ENCODE measurements around the gene TMSB4X.
"Not testable (repeated sequence)": the region's sequence is repeated elsewhere in the genome, so short reads cannot be mapped to it uniquely, and the experiment has no call there.

The TMSB4X gene

DNA sequence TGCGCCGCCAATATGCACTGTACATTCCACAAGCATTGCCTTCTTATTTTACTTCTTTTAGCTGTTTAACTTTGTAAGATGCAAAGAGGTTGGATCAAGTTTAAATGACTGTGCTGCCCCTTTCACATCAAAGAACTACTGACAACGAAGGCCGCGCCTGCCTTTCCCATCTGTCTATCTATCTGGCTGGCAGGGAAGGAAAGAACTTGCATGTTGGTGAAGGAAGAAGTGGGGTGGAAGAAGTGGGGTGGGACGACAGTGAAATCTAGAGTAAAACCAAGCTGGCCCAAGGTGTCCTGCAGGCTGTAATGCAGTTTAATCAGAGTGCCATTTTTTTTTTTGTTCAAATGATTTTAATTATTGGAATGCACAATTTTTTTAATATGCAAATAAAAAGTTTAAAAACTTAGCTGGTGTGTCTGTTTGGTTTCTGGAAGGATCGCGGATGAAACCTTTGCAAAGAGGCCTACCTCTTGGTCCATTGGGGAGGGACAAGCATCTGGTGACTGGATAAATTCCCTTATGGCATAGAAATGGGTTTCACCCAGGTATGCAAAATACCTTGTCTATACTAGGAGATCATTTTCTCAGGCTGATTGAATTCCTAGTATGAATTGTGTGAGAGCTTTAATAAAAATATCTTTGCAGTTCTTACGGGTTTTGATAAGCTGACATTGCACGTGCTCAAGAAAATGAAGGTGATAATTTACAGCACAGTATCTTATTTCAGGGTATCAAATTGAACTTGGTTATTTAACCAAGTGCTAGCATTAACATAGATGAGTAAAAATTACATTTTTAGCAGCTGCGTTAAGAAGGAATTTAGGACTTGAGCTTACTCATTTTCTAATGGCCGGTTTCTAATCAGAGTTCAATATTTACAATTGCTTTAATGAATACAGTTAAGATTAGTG lies 2.2 kb downstream of the TMSB4X start:
- not testable (repeated sequence) for DNase-seq

DNA sequence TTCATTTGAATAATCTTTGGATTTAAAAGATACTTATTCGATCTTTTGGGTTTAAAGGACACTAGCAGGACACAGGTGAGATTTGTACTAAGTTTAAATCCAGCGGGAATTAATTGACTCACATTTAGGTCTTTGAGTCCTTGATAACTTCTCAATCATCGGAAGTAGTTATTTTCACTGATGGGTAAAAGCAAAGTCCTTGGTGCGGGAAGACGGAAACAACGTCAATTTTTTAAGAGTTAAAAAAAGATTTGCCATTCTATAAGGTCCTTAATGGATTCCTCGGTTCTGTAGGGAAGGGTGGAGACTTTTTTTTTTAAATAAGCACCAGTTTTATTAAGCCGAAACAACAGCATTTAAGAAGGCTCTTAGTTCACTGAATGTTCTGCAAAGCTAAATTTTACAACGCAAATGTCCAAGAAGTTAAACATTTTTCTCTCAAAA lies 2.9 kb downstream of the TMSB4X start:
- no peak for DNase-seq

DNA sequence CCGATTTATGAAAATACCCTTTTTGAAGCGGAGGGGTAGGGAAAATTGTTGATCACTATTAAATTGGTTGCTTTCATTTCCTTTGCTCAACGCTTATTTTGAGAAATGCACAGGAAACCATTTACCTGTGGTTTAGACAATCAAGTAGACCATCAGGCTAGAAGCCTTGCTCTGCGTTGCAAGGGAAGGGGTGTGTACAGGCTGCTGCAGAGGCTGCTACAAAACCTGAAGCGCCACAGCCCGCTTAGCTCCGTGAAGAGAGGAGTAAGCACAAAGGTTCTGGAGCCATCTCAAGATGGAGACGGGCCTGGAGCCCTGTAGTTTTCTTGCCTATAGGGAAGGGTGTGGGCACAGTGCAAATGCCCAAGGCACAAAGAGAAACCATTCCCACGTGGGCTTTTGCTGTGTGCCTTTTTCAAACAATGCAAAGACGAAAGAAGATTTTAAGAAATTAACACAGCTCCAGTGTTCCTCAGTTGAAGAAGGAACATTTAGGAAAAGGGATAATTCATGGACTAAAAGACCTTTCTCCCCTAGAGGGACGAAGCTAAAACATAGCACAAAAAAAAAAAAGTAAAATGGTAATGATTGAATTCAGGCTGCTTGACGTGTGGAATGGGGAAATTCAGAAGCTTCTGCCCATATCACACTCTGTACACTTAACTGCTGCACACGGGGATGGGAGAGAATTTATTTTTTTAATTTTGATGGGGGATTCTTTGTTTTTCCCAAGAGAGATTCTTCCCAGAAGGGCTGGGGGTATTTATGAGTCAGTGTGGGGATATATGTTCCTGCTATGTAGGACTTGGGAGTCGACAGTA lies 3.5 kb downstream of the TMSB4X start:
- DNase-seq = no peak

DNA sequence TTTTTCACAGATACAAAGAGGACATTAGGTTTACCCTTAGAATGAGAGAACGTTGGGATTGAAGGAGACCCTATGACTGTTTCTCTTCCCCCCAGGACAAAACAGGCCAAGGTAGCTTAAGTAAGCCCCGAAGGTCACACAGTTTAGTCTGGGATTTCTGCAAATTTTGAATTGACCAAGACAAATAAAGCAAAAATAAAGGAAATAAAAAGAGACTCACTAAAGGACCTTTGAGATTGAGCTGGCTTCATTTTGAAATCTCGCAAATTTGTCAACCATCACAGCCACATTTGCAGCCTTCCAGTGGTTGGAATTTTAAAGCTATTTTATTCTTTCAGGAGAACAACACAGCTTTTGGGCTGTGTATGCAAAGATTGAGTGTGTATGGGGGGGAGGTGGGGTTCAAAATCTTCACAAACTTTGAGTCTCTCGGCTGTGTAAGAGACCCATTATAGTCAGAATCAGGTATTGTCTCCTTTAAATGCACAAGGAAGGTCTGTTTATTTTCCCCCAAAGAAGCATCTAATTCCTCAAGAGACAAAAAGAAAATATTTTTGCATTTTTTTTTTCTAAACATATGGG lies 4.2 kb downstream of the TMSB4X start:
- DNase-seq = no peak

DNA sequence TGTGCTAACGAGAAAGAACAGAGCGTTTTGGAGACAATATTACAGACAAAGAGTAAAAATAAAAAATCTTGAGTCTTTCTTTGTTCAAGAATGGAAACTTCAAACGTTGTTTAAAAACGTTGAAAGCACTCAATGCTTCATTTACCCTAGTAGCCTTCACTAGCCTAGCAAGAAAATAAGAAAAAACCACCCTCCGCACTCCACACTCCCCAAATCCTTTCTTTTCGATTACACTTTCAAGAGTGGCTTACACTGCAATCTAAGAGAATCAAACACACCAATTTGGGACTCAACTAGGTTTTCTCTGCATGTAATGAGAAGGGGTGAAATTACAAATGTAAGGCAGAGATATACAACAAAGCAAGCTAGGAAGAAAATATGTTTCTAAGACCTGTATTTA lies 4.7 kb downstream of the TMSB4X start:
- no peak for DNase-seq

DNA sequence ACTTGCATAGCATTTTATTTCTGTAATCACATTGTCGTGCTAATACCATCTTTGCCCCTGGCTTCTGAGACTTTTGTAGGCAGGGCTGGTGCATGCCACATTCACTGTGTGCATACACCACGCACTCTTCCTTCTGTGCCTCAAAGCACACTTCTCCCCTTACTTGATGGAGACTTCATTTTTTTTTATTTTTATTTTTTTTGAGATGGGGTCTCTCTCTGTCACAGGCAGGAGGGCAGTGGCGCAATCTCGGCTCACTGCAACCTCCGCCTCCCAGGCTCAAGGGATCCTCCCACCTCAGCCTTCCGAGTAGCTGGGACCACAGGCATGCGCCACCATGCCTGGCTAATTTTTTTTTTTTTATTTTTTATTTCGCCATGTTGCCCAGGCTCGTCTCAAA lies 5.1 kb downstream of the TMSB4X start:
- DNase-seq = not testable (repeated sequence)

DNA sequence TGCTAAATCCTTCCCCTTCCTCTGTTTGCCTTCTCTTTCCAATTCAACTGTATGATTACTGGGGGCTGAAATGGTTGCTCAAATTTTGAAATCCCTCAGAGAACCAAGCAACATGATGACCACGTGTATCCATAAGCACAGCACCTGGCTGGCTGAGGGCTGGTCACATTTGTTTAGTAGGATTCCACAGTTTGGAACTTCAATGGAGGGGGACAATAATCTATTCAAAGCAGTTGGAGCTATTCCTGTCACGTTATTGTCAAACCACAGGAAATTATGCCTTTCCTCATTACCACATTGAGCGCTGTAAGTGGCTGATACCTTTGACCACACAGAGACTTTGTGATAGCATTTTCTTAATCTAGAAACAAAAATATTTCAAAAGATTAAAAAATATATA lies 7.0 kb downstream of the TMSB4X start:
- DNase-seq = no peak

DNA sequence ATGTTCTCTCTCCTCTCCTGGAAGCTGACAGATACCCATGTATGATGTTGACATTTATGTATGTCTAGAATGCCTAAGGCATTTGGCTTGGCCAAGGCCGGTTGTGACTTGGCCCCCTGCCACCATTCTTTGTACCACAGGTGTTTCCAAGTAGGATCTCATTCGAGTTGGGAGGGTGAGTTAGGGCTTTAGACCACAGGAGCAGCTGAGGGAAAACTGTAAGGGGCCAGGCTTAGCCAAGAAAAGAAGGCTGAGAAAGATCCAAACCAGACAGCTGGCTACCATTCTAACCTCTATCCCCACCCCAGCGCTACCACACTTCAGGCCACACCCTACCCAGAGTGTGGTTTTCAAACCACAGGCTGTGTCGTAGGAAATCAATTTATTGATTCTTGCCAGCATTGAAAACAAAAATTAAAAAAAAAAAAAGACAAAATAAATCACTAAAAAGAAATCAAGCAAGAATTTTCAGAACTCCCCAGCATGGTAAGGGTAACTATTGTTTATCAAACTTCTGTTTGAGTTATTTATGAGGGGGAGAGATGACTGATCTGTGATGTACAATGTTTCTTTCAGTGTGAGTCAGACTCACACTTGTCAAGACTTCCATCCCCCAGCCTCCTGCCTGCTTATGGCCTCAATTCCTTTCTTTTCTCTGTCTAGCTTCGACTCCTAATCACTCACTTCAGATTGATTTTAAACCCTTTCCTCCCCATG lies 9.9 kb downstream of the TMSB4X start:
- DNase-seq = no peak

DNA sequence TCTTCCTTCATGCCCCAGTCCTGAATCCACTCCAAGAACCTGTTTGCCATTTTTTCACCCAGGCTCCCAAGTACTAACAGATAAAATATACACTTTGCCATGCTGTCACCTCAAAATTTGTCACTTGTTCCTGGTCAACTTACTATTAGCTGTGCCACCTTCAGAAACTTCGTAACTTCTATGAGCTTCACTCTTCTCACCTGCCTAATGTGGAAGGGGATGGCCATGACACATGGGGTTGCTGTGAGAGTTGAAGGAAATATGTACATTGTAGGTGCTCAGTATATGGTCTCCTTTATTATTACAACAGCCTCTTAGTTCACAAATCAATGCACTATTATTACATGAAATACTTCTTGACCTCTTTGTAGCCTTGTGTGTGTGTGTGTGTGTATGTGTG lies 10.4 kb downstream of the TMSB4X start:
- no peak for DNase-seq

DNA sequence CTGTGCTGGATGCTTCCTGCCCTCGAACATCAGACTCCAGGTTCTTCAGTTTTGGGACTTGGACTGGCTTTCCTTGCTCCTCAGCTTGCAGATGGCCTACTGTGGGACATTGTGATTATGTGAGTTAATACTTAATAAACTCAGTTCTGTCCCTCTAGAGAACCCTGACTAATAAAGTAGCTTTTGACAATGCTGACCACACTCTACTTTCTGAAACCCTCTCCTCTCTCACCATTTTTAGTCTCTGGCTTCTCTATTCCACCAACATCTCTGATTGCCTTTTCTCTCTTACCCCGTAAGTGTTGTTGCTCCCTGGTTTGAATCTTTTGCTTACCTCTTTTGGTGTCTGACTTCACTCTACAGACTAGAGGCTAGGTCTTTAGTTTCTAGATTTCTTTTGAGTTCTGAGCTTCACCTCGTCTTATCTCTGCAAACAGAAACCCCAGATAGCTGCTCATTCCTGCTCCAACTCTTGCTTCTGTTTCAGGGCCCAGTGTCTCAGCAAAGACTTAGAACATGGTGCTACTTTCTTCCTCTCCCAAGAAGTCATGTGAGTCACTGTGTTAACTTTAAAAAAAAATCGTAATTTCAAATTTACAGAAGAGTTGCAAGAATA lies 11.4 kb downstream of the TMSB4X start:
- no peak for DNase-seq

DNA sequence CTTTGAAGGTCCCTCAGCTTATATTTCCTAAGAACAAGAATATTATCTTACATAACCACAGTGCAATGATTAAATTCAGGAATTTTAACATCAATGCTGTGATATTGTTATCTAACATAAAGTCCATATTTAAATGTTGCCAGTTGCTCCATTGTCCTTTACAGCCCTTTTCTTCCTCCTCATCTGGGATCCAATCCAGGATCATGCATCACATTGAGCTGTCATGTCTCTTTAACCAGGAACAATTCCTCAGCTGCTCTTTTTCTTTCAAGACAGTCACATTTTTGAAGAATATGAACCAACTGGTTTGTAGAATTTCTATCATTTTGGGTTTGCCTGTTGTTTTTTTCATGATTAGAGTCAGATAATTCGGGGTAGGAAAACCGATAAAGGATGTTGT lies 12.0 kb downstream of the TMSB4X start:
- no peak for DNase-seq

DNA sequence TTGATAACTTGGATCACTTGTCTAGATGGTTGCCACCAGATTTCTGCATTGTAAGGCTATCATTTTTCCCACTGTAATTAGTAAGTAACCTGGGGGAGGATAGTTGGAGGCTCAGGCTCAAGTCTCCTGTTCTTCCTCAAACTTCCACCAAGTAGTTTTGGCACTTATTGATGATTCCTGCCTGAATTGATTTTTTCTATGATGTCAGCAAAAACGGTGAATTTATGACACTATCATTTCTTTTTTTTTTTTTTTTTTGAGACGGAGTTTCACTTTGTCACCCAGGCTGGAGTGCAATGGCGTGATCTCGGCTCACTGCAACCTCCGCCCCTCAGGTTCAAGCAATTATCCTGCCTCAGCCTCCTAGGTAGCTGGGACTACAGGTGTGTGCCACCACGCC lies 12.4 kb downstream of the TMSB4X start:
- DNase-seq = no peak

DNA sequence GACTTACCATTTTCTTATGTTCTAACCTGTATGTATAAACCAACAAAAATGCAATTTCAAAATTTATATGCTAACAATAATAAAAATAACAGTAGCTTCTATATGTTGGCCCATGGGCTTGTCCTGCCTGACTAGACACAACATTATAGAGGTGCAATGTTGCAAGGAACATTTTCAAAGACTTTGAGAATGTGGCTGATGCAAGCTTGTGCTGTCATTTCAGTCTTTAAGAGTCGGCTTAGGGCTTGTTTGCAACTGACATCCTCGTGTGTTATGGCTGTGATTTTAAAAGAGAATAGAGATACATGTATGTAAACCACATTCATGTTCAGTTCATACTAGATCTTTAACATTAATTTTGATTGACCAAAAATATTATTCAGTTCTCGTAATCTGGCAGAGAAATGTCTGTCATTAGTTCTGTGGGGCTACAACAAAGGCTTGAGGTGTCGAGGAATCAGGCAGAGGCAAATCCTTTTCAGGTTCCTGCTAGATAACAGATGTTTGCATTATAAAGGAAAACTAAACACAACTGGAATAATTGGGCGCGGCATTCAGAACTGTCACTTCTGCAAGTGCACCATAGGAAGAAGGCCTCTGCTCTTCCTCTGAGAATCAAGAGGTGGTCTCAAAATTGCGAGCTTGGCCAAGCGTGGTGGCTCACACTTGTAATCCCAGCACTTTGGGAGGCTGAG lies 13.1 kb downstream of the TMSB4X start:
- DNase-seq = no peak

DNA sequence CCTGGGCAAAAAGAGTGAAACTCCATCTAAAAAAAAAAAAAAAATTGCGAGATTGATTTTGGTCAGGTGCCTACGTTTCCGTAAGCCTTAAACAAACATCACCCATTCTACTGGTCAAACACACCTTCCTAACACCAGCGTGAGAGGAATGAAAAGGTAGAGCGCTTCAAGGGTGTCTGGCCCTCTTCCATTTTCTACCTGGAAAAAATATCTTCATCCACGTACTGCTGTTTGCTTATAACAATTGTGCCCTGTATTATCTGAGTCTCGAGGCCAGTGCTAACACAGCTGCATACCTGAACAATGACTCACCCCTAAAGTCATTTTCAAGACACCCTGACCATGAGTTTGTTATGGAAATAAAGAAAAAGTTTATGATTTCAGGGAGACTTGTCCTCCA lies 13.9 kb downstream of the TMSB4X start:
- DNase-seq = no peak

DNA sequence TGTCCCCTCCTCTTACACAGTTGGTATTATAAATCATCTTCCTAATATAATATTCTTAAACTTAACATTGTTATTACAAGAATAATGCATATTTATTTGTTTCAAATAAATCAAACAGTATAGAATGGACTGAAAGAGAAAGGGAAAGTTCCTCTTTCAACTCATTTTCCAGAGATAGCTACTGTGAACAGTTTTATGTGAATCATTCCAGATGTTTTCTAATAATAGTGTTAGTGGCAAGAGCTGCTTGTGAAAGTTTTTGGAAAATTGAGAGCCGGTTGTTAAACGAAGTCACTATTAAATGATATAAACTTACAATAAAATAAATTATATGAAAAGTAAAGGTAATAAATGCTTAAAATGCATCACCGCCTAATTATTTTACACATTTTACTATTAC lies 14.6 kb downstream of the TMSB4X start:
- no peak for DNase-seq

DNA sequence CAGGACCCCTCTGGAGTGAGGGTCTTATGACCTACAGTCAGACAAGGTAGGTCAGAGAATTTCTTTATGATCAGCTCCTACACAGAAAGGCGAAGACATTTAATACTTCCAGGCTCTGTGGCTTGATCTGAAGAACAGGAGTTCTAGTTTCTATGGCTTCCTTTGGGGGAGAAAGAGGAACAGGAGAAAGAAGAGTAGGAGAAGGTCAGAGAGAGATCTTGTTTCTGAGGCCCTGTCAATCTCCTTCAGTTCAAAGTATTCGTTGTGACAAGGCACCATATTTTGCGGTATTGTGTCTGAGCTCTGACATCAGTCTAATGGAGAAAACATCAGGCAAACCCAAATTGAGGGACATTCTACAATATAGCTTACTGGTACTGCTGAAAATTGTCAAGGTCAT lies 16.7 kb downstream of the TMSB4X start:
- DNase-seq = no peak

DNA sequence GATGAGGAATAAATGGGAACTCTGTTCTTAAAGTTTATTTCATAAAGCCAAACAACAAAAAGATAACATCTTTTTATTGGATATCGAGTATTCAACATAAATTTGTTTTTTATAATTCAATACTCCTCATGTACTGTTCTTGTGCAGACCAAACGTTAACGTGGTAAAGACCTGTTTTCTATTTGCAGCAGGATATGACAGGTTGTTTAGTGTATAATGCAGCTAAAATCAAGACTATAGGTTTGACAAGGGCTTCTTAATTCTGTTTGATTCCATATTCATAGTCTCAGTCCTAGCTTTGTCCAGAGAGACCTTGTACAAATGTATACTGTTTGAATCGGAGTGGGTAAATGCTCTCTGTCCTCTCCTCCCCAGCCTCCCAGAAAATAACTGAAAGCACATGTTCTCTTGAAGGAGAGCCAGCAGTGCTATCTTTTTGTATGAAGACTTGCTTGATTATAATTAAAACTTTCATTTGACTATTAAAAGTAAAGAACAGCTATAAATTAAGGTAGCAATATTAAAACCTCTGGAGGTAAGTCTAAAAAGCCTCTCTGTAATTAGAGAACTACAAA lies 17.7 kb downstream of the TMSB4X start:
- no peak for DNase-seq

DNA sequence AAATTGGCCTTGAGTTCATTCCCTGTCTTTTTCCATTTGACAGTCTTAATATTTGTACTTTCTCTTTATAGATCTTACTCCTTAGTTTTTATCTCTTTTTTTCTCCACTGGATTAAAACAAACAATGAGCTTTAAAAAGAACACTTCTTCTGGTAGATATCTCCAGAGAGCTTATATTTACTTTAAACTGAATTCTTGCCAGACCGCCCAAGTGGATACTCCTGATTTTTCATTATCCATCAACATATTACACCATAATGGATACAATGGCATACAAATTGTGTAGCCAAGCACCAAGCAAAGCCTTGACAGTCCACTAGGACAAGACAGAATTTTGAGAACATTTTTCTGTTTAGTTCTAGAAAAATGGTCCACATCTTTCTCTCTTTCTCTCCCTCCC lies 18.9 kb downstream of the TMSB4X start:
- DNase-seq = no peak

DNA sequence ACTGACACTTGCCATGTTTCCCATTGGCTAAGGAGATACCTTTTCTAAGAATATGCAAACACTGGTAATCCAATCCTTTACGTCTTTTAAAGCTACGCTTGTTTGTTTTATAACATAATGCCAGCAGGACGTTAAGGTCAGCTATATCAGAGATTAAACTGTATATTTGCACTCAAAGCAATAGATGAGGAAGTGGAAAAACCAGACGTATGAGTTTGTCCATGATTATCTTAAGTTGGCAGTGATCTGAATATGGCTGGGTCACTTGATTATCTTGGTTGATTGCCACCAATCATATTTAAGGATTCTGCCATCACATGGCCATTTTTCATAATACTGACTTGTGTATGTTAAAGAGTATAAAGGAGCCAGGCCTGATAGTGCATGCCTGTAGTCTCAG lies 19.4 kb downstream of the TMSB4X start:
- DNase-seq = no peak

DNA sequence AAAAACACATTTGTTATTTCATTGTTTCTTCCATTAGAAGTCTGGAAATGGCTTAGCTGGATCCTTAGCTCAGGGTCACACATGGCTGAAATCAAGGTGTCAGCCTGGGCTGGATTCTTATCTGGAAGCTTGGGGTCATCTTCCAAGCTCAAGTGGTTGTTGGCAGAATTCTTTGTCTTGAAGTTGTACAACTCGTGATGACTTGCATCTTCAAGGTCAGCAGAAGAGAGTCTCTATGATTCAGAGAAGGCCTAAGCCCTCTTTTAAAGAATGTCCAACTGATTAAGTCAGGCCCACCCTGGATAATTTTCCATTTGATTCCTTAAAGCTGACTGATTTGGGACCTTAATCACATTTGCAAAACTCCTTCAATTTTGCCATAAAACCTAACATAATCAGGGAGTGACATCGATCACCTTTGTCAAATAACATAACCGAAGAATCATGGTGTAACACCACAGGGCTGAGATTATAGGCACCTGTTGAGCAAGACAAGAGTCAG lies 22.1 kb downstream of the TMSB4X start:
- DNase-seq = no peak
